NCI-H226 (cell line): ENCODE measurements around the gene CFDP1.

Source experiments
- DNase-seq: peaks from one replicate; pipeline ENCODE4 v3.0.0-alpha.2; 2015

CFDP1 gene

DNA sequence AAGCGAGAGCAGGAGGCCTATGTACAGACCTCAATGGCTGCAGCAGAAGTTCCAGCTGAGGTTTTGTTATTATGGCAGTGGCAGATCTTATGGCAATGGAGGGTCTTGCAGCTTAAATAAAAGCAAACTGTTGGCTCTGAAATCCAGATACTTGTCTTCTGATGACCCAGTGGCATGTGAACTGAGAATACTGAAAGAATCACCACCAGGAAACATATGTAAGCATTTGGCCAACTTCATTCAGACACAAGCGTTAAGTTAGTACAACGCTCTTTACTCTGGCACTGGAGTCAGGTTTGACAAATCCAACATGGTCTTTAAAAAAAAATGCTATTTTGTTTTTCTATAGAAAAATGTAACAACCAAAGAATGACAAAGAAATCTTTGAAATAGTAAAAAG lies 70.5 kb downstream of the CFDP1 start:
- no peak for DNase-seq

DNA sequence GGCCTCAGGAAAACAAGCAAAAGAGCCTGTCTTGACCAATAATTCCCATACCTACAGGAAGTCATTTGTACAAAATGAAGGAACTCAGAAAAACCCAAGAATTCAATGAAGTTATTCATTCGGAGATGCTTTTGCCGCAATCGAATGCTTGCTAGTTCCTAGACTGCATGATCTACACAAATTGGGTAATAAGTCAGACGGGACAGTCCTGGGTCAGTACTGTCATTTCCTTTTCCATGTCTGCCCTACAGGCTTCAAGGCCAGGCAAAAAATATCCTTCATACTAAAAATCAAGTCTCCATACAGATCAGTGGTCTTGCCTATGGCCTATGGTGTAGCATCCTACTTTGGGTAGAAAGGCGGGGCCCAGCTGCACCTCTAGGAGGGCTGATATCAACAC lies 71.4 kb downstream of the CFDP1 start:
- no peak for DNase-seq

DNA sequence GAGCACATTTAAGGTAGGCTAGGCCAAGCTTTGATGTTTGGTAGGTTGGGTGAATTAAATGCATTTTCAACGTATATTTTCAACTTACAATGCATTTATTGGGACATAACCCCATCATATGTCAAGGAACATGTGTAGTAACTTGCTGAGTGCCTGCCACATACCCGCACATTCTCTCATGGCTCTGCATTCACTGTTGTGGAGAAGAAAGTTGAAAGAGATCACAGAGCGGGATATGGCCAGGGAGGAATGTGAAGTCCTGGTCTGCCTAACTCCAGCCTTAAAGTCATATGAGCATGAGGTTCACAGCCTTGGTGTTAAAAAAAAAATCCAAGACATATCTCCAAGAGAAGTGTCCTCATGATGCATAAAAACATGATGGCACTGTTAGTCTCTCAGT lies 79.1 kb downstream of the CFDP1 start:
- no peak for DNase-seq

DNA sequence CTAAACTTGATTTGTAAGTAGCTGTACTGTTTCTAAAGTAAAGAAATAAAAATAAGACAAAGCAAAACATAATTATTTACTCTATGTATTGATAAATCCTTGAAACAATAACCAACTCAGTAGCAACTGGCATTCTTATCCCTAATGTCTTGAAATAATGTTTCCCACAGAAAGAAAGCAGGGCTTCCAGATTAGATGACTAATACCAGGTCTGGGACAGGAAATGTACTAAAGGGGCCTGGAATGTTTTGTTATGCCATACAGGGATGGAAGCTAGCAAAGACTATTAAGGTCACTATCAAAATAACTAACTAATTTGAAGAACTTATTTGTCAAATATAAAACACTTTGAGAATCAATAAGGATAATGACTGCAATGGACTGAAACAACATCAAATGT lies 82.1 kb downstream of the CFDP1 start:
- peak; percentile 74 for DNase-seq

DNA sequence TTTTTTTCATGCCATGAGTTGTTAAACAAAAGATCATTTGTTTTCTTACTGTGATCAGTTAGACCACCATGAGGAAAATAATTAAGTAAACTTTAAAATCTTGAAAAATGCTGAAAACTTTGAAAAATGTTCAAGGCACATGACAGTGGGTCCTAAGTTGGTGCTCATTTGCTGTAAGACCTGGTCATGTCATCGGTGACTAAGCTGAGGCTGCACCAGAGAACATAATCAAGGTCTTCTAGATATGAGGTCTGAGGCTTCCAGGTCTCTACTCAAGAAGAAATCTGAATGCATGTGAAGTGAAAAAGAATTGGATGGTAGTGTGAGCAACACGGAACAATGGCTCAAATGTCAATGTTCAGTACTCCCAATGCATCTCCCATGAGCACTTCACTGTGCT lies 87.6 kb downstream of the CFDP1 start:
- DNase-seq = no peak

DNA sequence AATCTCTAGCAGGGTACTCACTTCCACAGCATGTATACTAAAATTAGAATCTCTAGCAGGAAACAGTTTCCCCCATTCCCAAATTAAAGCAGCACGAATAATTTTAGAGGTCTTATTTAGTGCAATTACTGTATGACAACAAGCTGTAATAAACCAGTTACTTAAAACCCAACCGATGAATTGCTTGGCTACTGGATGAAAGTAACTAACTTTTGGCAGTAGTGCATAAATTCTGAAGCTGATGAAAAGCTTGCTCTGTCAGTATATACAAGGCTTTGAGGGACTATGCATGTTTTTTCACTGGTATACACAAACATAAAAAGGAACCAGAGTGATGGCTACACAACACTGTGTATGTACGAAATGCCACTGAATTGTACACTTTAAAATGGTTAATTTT lies 89.4 kb downstream of the CFDP1 start:
- no peak for DNase-seq

DNA sequence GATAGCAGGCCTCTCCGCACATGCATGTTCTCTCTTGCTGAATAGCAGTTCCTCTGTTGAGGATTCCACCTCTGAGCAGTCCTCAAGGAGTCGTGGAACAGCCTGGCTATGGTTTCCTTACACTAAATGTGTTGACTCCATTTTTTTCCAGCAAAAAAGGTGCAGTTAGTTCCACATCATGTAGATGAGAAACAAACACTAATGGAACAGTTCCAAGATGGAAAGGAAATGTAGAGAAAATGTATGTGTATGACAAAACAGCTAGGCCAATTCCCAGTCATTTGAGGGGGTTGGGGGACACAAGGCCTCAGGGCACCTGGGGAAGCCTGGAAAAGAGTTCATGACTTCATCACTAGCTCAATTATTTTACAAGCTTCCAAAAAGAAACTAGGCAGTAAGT lies 90.0 kb downstream of the CFDP1 start:
- no peak for DNase-seq

DNA sequence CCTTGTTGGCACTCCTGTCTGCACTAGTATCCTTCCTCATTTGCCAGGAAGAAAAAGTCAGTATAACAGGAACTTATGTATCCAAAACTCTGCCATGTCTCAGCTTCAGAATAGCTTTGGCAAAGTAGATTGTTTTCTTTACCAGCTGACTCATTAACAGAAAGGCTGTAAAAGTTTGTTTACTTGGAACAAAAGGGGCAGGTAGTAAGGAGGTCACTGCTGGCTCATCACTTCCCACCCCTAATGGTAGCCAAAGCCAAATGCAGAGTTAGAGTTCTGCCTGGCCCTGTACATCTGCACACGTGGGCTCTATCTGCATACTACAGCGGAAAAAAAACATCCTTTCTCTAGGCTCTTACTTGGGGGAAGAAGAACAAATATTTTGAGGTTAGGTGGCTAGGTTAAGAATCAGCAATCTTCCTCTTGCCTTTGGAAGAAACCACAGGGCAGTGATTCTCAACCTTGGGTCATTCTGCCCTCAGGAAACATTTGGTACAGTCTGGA lies 90.9 kb downstream of the CFDP1 start:
- DNase-seq = peak; percentile 43

DNA sequence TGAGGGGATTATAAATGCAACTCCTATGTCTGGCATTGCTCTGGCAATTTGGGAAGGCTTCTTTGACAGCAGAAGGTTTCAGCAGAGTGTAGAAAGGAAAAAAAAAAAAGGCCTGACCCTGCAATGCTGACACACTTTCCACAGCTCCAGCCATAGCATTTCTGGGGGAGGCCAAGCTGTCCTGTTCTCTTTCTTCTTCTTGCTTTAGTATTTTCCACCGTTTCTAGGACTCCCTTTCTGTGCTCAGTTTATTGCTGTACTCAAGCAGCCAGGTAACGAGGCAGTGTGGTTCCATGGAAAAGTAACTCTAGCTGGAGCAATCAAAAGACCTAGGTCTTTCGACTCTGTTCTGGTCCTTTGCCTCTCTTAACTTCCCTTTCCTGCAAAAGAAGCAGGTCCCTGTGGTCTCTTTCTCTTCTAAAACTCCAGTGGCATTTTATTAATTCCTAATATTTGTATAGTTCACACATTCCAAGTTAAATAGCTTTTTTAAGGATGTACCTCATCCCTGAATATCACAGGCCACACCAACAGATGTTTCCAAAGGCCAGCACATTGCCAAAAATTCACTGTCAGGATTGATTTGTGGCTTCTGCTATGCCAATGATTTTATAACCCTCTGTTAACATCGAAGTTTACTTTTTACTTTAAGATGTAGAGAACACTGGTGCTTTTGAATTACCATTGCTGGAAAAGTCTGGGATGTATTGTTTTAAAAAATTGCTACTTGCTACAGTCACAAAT lies 91.6 kb downstream of the CFDP1 start:
- no peak for DNase-seq

DNA sequence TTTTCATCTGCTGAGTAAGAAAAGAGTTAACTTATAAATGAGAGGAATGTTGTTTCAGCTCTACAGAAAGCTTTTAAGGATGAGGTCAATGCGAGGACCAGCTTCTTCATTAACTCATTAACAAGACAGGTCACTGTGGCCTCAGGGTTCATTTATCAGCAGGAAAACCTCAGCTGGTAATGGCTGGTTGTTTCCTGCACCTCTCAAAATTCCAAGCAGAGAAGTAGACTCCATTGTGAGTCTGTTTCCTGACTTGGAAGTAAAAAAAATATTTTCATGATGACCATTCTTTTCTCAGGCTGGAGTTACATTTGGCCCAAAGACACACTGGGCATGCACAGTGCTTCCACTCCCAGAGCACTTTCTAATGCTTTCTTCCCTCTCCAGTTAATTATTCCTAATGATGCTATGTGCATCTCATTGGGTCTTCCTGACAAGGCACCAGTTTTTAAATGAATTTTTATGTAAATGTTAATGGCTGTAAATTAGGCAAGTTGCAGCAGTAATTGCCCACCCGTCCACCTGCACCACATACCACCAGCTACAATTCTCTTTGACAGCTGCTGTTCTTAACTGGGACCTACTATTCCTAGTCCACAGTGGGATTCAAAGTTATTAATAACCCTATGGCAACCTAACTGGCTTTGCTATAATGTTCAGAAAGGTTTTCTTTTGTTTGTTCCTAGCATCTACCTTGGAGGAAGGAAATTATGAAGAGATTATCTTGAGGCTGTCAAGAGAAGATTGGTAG lies 92.4 kb downstream of the CFDP1 start:
- DNase-seq = peak; percentile 38

DNA sequence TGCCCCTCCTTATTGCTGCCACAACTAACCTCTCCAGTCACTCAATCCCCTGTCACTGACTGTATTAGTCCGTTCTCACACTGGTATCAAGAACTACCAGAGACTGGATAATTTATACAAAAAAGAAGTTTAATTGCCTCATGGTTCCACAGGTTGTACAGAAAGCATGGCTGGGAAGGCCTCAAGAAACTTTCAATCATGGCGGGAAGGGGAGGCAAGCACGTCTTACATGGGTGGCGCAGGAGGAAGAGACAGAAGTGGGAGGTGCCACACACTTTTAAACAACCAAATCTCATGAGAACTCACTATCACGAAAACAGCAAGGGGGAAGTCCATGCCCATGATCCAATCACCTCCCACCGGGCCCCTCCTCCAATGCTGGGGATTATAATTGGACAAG lies 95.9 kb downstream of the CFDP1 start:
- no peak for DNase-seq

DNA sequence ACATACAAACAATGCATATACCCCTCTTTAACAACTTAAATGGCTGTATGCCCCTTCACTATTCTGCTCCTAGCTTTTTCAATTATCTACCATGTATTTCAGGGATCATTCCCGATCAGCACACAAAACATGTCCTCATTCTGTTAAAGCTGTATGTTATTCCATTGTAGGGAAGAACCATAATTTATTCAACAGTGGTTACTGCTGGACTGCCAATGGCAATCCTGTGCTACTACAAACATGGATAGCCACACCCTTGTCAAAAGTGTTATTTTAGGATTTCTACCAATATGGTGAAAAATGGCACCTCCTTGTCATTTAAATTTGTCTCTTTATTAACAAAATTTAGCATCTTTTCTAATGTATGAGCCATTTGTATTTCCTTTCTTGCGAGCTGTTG lies 96.8 kb downstream of the CFDP1 start:
- no peak for DNase-seq

DNA sequence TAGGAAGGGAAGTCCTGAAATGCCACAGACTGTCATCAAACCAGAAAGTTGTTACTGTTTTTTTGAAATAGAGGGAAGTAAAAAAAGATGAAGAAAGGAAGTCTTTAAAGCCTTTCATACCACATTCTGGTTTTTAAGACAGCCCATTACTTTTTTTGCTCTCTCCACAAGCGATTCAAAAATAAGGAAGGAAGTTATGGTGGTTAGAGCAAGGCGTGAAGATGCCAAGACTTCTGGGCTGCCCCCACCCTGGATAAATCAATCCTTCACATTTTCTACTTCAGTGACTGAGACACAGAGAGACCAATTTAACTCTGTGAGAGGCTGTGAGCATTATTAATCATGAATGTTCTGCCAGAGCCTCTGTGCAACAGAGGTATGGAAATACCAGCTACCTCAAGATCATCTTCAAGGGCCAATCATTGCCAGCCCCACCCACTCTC lies 99.6 kb downstream of the CFDP1 start:
- no peak for DNase-seq

DNA sequence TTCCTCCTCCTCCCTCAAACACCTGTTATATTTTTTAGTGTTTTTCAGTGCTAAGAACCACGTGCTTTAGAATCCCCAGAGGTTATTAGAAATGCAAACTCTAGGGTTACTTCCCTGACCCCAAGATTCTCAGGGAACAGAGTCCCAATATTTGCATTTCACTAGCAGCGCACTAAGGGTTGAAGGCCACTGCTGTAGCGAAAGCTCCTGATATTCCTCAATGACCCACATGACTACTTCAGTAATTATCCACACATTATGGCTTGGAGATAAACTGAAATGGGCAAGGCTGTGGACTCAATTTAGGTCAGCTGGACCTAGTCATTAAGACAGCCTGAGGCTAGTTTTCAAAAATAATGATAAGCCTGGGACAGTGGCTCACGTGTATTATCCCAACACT lies 103.4 kb downstream of the CFDP1 start:
- DNase-seq = no peak

DNA sequence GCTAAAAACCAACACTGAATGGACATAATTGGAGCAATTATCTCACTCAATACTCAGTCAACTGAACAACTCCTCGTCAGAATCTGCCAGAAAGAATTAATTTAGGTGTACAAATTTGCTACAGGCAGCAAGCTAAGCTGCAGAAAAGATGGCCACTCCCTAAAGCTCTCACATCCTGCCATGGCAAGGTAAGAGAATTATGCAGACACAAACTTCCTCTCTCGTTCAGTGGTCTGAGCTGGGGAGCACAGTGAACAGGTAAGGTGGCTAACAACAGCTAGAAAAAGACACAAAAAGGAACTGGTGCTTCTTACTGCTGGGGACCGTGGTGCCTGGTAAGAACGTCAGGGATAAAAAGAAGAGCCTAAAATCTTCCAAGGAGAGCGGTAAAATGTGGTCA lies 107.0 kb downstream of the CFDP1 start:
- DNase-seq = no peak

DNA sequence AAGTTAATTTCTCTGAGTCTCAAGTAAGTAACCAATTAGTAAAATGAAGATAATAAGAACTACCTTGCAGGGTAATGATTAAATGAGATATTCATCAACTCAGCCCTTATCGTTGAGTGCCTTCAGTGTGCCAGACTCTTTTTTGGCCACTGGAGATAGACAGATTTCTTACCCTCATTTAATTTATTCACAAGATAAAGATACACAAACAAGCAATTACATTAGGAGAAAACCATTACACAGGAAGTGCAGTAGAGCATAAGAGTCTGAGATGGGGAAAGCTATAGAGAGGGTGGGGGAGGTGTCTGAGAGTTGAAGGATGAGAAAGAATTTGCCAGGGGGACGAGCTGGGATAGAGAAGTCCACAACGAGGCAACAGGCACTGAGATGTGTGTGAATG lies 109.4 kb downstream of the CFDP1 start:
- no peak for DNase-seq

DNA sequence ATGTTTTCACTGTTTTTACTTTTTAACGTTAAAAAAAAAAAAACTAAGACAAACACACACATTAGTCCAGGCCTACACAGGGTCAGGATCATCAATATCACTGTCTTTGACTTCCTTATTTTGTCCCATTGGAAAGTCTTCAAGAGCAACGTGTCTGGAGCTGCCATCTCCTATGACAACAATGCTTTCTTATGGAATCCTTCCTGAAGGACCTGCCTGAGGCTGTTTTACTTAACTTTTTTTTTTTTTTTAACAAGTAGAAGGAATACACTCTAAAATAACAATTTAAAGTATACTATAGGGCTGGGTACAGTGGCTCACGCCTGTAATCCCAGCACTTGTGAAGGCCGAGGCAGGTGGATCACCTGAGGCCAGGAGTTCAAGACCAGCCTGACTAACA lies 110.1 kb downstream of the CFDP1 start:
- DNase-seq = no peak

DNA sequence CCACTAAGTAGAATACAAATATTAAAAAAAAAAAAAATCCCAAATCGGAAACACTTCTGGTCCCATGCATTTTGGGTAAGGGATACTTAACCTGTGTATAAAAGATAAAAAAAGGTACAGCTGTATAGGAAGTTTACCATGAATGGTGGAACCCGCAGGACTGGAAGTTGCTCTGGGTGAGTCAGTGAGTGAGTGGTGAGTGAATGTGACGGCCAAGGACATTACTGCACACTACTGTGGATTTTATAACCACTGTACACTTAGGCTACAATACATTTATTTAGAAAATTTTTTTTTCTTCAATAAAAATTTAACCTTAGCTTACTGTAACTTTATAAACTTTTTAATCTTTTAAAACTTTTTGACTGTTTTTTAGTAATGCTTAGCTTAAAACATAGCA lies 110.6 kb downstream of the CFDP1 start:
- DNase-seq = peak; percentile 13

DNA sequence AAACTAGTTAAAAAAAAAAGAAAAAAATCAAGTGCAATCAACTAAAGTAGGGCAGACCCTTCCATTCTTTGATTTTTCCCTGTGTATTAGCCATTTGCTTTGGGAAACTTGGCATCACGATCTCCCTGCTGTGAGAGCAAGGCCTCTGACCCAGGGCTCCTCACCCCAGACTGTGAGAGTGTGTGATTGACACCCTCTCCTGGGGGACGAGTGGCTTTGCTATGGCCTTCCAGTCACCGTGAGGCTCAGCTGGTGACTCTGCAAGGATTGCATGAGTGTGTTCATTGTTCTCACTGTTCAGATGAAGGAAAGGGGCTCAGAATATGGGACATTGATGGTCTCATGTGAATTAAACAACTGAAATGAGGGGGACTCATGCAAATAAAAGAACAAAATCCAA lies 112.9 kb downstream of the CFDP1 start:
- no peak for DNase-seq

DNA sequence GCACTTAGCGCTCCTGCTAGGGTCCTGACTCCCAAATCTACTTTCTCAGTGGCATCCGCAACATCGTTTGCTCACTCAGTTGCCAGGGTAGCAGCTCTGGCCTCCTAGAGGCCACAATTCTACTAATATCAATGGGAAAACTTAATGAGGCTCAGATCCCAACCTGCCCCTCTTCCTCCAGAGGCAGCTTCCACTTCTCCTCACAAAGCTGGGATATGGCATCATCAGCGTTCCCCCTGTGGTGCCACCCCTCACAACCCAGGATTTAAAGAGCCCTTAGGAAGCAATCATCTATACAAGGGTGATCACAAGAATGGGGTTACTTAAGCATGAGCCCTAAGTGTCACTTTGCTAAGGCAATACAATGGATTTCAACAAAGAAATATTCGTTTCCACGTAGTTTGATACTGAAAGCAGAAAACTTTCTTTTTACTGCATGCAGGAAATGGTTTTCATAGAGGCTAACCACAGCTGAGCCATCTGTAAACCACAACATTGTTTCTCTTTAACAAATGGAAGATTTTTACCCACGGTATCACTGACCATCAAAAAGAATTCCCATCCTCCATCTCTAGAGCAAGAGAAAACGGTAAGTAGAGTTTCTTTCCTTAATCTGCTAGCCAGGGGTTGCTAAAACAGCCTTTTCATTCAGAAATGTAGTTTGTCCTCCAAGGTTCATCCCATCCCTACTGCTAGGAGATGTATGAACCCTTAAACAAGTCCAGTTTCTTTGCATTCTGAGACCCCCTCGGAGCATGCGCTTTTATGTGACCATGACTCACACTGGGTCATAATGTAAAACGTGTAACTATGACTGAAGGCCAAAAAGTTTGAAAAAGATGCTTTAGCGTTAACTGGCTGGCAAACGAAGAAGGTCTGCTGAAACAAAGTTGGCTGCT lies 113.5 kb downstream of the CFDP1 start:
- peak; percentile 56 for DNase-seq

DNA sequence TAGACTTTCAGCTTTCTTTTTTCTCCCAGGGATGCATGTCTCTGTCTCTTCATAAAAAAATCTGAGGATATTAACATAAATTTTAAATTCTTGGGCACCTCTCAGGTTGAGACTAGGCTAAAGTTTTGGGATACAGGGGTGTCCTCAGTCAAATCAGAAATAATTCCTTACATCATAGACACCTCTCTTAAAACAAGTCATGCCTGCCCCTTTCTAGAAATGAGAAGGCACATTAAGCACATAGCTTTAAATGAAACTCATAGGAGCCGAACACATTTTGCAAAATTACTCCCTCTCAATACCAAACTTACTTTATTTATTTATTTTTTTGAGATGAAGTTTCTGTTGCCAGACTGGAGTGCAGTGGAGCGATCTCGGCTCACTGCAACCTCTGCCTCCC lies 114.6 kb downstream of the CFDP1 start:
- no peak for DNase-seq

DNA sequence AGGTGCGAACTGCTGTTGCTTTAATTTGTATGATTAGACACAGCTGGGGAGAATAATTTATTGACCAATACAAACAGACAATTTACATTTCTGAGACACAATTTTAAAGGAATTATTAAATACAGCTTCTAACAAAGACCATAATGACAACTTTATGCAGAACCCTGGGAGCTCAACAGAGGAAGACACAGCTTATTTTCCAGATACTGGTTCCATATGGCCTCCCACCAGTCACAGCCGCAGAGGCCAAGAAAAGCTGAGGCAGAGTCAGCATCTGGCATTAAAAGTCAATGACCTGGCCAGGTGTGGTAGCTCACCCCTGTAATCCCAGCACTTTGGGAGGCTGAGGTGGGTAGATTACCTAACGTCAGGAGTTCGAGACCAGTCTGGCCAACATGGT lies 115.8 kb downstream of the CFDP1 start:
- DNase-seq = no peak

DNA sequence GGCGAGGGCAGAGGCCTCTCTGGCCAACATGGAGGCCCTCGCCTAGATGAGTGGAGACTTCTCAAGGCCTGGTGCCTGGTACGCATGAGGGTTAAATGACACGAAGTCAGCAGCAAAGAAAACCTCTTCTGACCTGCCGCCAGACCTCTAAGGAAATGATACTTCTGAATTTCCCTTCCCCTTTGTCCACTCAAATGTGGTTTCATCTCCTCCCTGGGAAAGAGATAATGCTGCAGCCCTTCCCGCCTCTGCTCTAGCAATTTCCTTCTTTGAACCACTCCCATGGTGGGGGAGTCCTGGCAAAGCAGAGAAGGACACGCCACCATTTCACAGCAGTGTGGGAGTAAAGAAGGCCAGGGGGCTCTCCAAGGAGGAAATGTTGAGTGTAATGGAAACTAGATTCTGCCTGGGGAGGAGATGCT lies 116.2 kb downstream of the CFDP1 start:
- DNase-seq = peak; percentile 81
